Neutrophil (primary cell): ENCODE results near the gene PDE1C.

Experiments
- H3K27ac ChIP-seq: fragments of 200-600 bp; sonication (generic); 2 replicates; pipeline ENCODE4 v1.5.1; 2016; ENCODE audit warnings: mild to moderate bottlenecking, moderate library complexity
- H3K27me3 ChIP-seq: fragments of 200-600 bp; sonication (generic); 2 replicates; pipeline ENCODE4 v1.6.0; 2016; ENCODE audit warnings: mild to moderate bottlenecking
- H3K36me3 ChIP-seq: fragments of 200-600 bp; sonication (generic); 2 replicates; pipeline ENCODE4 v1.5.1; 2017
- H3K4me1 ChIP-seq, 2 experiments: fragments of 200-600 bp in 1 of 2; sonication (generic) in 1 of 2; 1 replicate in 1 of 2; 2 replicates in 1 of 2; pipeline versions ENCODE4 v1.5.1 to v1.6.1; 2013 to 2016; ENCODE audit warnings: low read depth in 1 of 2, low read length in 1 of 2, mild to moderate bottlenecking in 1 of 2, moderate library complexity in 1 of 2; ENCODE audit not compliant: control insufficient read depth in 1 of 2, insufficient read depth in 1 of 2
- H3K4me3 ChIP-seq, 2 experiments: fragments of 200-600 bp in 1 of 2; sonication (generic) in 1 of 2; 1 replicate in 1 of 2; 2 replicates in 1 of 2; pipeline ENCODE4 v1.5.1; 2013 to 2016; ENCODE audit warnings: low read depth in 1 of 2, low read length in 1 of 2, mild to moderate bottlenecking in 1 of 2, moderate library complexity in 1 of 2
- H3K9me3 ChIP-seq: fragments of 200-600 bp; sonication (generic); 2 replicates; pipeline ENCODE4 v1.5.1; 2016
- TF ChIP-seq, protein P1 (sequence below): fragments of 200-600 bp; sonication (generic); IDR thresholded peaks from 2 replicates; pipeline ENCODE4 v1.5.1; 2016; ENCODE audit warnings: antibody characterized with exemption

The PDE1C gene

GRCh38 chr7:31878875-31879274 is 191.3 kb downstream of the PDE1C start:
- no peak overlapping the region for H3K4me3 ChIP-seq
- TF ChIP-seq, protein P1, sequence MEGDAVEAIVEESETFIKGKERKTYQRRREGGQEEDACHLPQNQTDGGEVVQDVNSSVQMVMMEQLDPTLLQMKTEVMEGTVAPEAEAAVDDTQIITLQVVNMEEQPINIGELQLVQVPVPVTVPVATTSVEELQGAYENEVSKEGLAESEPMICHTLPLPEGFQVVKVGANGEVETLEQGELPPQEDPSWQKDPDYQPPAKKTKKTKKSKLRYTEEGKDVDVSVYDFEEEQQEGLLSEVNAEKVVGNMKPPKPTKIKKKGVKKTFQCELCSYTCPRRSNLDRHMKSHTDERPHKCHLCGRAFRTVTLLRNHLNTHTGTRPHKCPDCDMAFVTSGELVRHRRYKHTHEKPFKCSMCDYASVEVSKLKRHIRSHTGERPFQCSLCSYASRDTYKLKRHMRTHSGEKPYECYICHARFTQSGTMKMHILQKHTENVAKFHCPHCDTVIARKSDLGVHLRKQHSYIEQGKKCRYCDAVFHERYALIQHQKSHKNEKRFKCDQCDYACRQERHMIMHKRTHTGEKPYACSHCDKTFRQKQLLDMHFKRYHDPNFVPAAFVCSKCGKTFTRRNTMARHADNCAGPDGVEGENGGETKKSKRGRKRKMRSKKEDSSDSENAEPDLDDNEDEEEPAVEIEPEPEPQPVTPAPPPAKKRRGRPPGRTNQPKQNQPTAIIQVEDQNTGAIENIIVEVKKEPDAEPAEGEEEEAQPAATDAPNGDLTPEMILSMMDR, result no peak
- H3K27ac ChIP-seq, result no peak overlapping the region
- no peaks in the 10 kb centered on the region for H3K27me3 ChIP-seq
- no peaks in the 10 kb centered on the region for H3K9me3 ChIP-seq
- peaks cover 27 to 39% of the 10 kb centered on the region in 2 experiments for H3K4me1 ChIP-seq
- H3K36me3 ChIP-seq, result no peaks in the 10 kb centered on the region

GRCh38 chr7:31875424-31875823 is 194.8 kb downstream of the PDE1C start:
- peak overlapping the region; percentile 82 for H3K27ac ChIP-seq
- no peaks in the 10 kb centered on the region for H3K27me3 ChIP-seq
- H3K4me1 ChIP-seq, result peaks cover 20 to 29% of the 10 kb centered on the region in 2 experiments
- no peaks in the 10 kb centered on the region for H3K9me3 ChIP-seq
- no peak overlapping the region for H3K4me3 ChIP-seq
- TF ChIP-seq, protein P1, result no peak
- no peaks in the 10 kb centered on the region for H3K36me3 ChIP-seq

GRCh38 chr7:31874631-31875386 is 195.4 kb downstream of the PDE1C start:
- TF ChIP-seq, protein P1, result no peak
- no peaks in the 10 kb centered on the region for H3K9me3 ChIP-seq
- H3K27ac ChIP-seq, result peak overlapping the region; percentile 82
- H3K36me3 ChIP-seq, result no peaks in the 10 kb centered on the region
- no peak overlapping the region for H3K4me3 ChIP-seq
- no peaks in the 10 kb centered on the region for H3K27me3 ChIP-seq
- H3K4me1 ChIP-seq, result peaks cover 20 to 29% of the 10 kb centered on the region in 2 experiments

- H3K9me3 ChIP-seq, result no peaks in the 10 kb centered on the region
- H3K4me3 ChIP-seq, result no peak overlapping the region
- H3K36me3 ChIP-seq, result no peaks in the 10 kb centered on the region
- no peaks in the 10 kb centered on the region for H3K27me3 ChIP-seq
- TF ChIP-seq, protein P1, result no peak
- H3K4me1 ChIP-seq, result peaks cover 20 to 29% of the 10 kb centered on the region in 2 experiments
- H3K27ac ChIP-seq, result peak overlapping the region; percentile 82
These were observed 196.2 kb downstream of the PDE1C start for GRCh38 chr7:31873816-31874597.

DNA sequence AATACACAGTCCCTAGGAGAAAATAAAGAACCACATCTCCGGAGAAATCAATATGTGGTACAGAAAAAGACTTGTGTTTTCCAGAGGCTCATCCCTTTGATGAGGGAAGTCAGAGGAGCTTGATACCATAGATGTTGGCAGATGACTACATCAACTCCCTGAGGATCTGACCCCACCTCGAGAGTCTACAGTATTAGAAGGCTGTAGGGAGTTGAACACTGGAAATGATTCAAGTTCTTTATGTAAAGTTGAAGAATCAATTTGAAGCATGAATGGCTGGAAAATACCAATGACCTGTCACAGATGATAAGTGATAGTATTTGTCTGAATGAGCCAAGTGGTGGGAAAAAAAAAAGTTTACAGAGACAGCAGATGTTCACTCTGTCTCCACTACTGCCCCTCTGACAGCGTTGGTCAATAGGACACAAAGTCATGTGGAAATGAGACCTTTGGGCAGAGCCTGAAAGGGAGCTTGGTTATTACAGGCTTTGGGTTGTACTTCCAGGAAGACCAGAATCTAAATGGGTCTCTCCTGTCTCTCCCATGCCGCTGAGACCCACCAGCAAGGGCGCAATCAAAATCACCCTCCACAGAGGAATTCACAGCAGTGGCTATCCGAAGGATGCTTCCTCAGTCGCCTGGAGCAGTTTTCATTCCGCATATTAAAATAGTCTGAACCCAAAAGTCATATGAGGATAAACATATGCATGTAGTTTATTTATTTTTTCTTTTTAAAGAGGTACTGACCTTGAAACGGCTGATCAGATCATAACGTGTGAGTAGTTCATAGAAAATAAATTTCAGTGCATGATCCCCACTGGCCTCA is 197.4 kb downstream of the PDE1C start:
- Histone ChIP-seq H3K4me1 (peaks cover 20 to 29% of the 10 kb centered on the region in 2 experiments), H3K9me3 (no peaks in the 10 kb centered on the region), H3K27ac (no peak overlapping the region), H3K36me3 (no peaks in the 10 kb centered on the region), H3K27me3 (no peaks in the 10 kb centered on the region), H3K4me3 (no peak overlapping the region)
- TF ChIP-seq, protein P1, result no peak
